ENCODE measurements around the gene KIFC1. TPM values are rescaled to one million over a fixed set of nuclear protein-coding genes. Genes with fewer than 3 reads are reported as not detected.

Gene KIFC1
- total RNA-seq, 1 donor from 2014 or later: 14.8 TPM

GRCh38 chr6:33411632-33412005 lies 20.0 kb downstream of the KIFC1 start:
- no peak for DNase-seq
- Mint-ChIP-seq H3K9me3 (ENCODE audit: unreplicated experiment) (peaks cover 4% of the 10 kb centered on the region), H3K27ac (ENCODE audit: unreplicated experiment) (peak overlapping the region; percentile 88), H3K36me3 (ENCODE audit: unreplicated experiment) (no peaks in the 10 kb centered on the region), H3K4me1 (ENCODE audit: low read depth, unreplicated experiment) (peaks cover 27% of the 10 kb centered on the region), H3K4me3 (ENCODE audit: unreplicated experiment) (peak overlapping the region; percentile 83), H3K27me3 (ENCODE audit: unreplicated experiment) (peaks cover 15% of the 10 kb centered on the region)
- no peak for TF ChIP-seq CTCF (IDR thresholded peaks at IDR 0.05; ENCODE audit: partially characterized antibody, unreplicated experiment)

GRCh38 chr6:33412140-33413009 lies 20.8 kb downstream of the KIFC1 start:
- no peaks in the 10 kb centered on the region for H3K36me3 Mint-ChIP-seq (ENCODE audit: unreplicated experiment)
- H3K27ac Mint-ChIP-seq (ENCODE audit: unreplicated experiment): peak overlapping the region; percentile 88
- H3K9me3 Mint-ChIP-seq (ENCODE audit: unreplicated experiment): peaks cover 6% of the 10 kb centered on the region
- peak overlapping the region; percentile 79 for H3K4me3 Mint-ChIP-seq (ENCODE audit: unreplicated experiment)
- peaks cover 29% of the 10 kb centered on the region for H3K4me1 Mint-ChIP-seq (ENCODE audit: low read depth, unreplicated experiment)
- H3K27me3 Mint-ChIP-seq (ENCODE audit: unreplicated experiment): peaks cover 20% of the 10 kb centered on the region
- no peak for DNase-seq
- no peak for TF ChIP-seq CTCF (IDR thresholded peaks at IDR 0.05; ENCODE audit: partially characterized antibody, unreplicated experiment)

GRCh38 chr6:33413241-33414120 lies 21.9 kb downstream of the KIFC1 start:
- Mint-ChIP-seq H3K9me3 (ENCODE audit: unreplicated experiment) (peaks cover 11% of the 10 kb centered on the region), H3K4me1 (ENCODE audit: low read depth, unreplicated experiment) (peaks cover 31% of the 10 kb centered on the region), H3K4me3 (ENCODE audit: unreplicated experiment) (peak overlapping the region; percentile 63), H3K36me3 (ENCODE audit: unreplicated experiment) (no peaks in the 10 kb centered on the region), H3K27ac (ENCODE audit: unreplicated experiment) (peak overlapping the region; percentile 66), H3K27me3 (ENCODE audit: unreplicated experiment) (peaks cover 21% of the 10 kb centered on the region)
- DNase-seq: no peak
- TF ChIP-seq CTCF (IDR thresholded peaks at IDR 0.05; ENCODE audit: partially characterized antibody, unreplicated experiment): no peak

GRCh38 chr6:33414592-33415271 lies 23.1 kb downstream of the KIFC1 start:
- DNase-seq: no peak
- peak; percentile 49 for TF ChIP-seq CTCF (IDR thresholded peaks at IDR 0.05; ENCODE audit: partially characterized antibody, unreplicated experiment)
- H3K4me3 Mint-ChIP-seq (ENCODE audit: unreplicated experiment): peak overlapping the region; percentile 49
- H3K4me1 Mint-ChIP-seq (ENCODE audit: low read depth, unreplicated experiment): peaks cover 39% of the 10 kb centered on the region
- H3K36me3 Mint-ChIP-seq (ENCODE audit: unreplicated experiment): no peaks in the 10 kb centered on the region
- peak overlapping the region; percentile 43 for H3K27ac Mint-ChIP-seq (ENCODE audit: unreplicated experiment)
- H3K9me3 Mint-ChIP-seq (ENCODE audit: unreplicated experiment): peaks cover 14% of the 10 kb centered on the region
- peaks cover 23% of the 10 kb centered on the region for H3K27me3 Mint-ChIP-seq (ENCODE audit: unreplicated experiment)
